Measurements from ENCODE around the gene EGFR.

EGFR gene

GRCh38 chr7:55235115-55235514 is 216.3 kb downstream of the EGFR start:
- no peak for DNase-seq

- DNase-seq, result no peak
These were observed 217.0 kb downstream of the EGFR start for GRCh38 chr7:55235801-55236200.

GRCh38 chr7:55236476-55236875 is 217.7 kb downstream of the EGFR start:
- DNase-seq, result no peak

GRCh38 chr7:55237156-55237893 is 218.5 kb downstream of the EGFR start:
- DNase-seq, result no peak

- DNase-seq, result no peak
These were observed 220.6 kb downstream of the EGFR start for GRCh38 chr7:55239406-55239805.

- no peak for DNase-seq
These were observed 221.8 kb downstream of the EGFR start for GRCh38 chr7:55240418-55241142.

GRCh38 chr7:55241958-55242357 is 223.1 kb downstream of the EGFR start:
- DNase-seq, result no peak

GRCh38 chr7:55242613-55243012 is 223.8 kb downstream of the EGFR start:
- DNase-seq, result no peak

GRCh38 chr7:55244006-55244745 is 225.4 kb downstream of the EGFR start:
- DNase-seq, result no peak

GRCh38 chr7:55245271-55245723 is 226.5 kb downstream of the EGFR start:
- DNase-seq, result no peak

- no peak for DNase-seq
These were observed 227.4 kb downstream of the EGFR start for GRCh38 chr7:55246171-55246570.

GRCh38 chr7:55247428-55247827 is 228.6 kb downstream of the EGFR start:
- DNase-seq, result no peak

- no peak for DNase-seq
These were observed 229.7 kb downstream of the EGFR start for GRCh38 chr7:55248526-55248925.

GRCh38 chr7:55249332-55249731 is 230.5 kb downstream of the EGFR start:
- no peak for DNase-seq

- no peak for DNase-seq
These were observed 231.5 kb downstream of the EGFR start for GRCh38 chr7:55250313-55250712.

GRCh38 chr7:55251313-55251712 is 232.5 kb downstream of the EGFR start:
- DNase-seq, result no peak

- DNase-seq, result no peak
These were observed 233.1 kb downstream of the EGFR start for GRCh38 chr7:55251911-55252310.

- no peak for DNase-seq
These were observed 233.6 kb downstream of the EGFR start for GRCh38 chr7:55252386-55252785.

GRCh38 chr7:55253188-55253587 is 234.4 kb downstream of the EGFR start:
- DNase-seq, result no peak

GRCh38 chr7:55254242-55254595 is 235.4 kb downstream of the EGFR start:
- DNase-seq, result no peak

GRCh38 chr7:55254596-55255495 is 236.0 kb downstream of the EGFR start:
- DNase-seq, result peak; percentile 65

Data from CD4-positive, alpha-beta T cell treated with Interleukin-17A for 1 hour (primary cell).